A549 (cell line): ENCODE data around the gene HMCN1. TPM values are rescaled to one million over a fixed set of nuclear protein-coding genes. Genes with fewer than 3 reads are reported as not detected.

Source experiments
- ATAC-seq, 2 experiments: fragments of 200-7000 bp in 1 of 2; fragments of >200 bp in 1 of 2; cut with Nextera tagmentation in 1 of 2; cut with Tn5 transposase in 1 of 2; 3 replicates each; pipeline versions ENCODE4 v1.8.0 to v1.9.1; 2018 to 2020; ENCODE audit warnings: mild to moderate bottlenecking in 1 of 2, moderate library complexity in 1 of 2
- CTCF ChIA-PET: fragments of 300-600 bp; sonication (Branson Sonifier 250); formaldehyde crosslinking; extraction: SDS; loops from one replicate; lab custom pipeline; 2021; ENCODE audit warnings: antibody characterized with exemption, inconsistent platforms; lab: Yijun Ruan, JAX
- POLR2A ChIA-PET: fragments of 350-600 bp; formaldehyde crosslinking; extraction: SDS; loops from one replicate; lab custom pipeline; 2021; ENCODE audit warnings: antibody characterized with exemption, inconsistent platforms; lab: Yijun Ruan, JAX
- DNase-seq, 2 experiments: peaks; one replicate each; pipeline versions ENCODE4 v3.0.0 to v3.0.0-alpha.2; 2011 to 2016; ENCODE audit warnings: low read depth in 1 of 2, low spot score in 1 of 2
- FAIRE-seq: peaks from 2 replicates; lab custom pipeline; 2011; peaks lifted over from hg19 to GRCh38; lab: Jason Lieb, UNC
- H3K27ac ChIP-seq, 2 experiments: fragments of >200 bp; sonication (Bioruptor Twin); formaldehyde crosslinking; 3 replicates each; pipeline ENCODE4 v1.5.1; 2016 to 2017
- H3K4me1 ChIP-seq: fragments of >200 bp; sonication (Bioruptor Twin); formaldehyde crosslinking; 3 replicates; pipeline ENCODE4 v1.6.1; 2016
- H3K4me2 ChIP-seq: fragments of >200 bp; sonication (Bioruptor Twin); formaldehyde crosslinking; 3 replicates; pipeline ENCODE4 v1.6.1; 2016
- H3K4me3 ChIP-seq: fragments of >200 bp; sonication (Bioruptor Twin); formaldehyde crosslinking; 3 replicates; pipeline ENCODE4 v1.5.1; 2016
- H3K9me3 ChIP-seq: fragments of >200 bp; sonication (Bioruptor Twin); formaldehyde crosslinking; 3 replicates; pipeline ENCODE4 v1.6.1; 2016
- CBX8 ChIP-seq: fragments of 200-600 bp; sonication (generic); IDR thresholded peaks from 2 replicates; pipeline ENCODE4 v1.6.1; 2016
- EHMT2 ChIP-seq: fragments of 200-600 bp; sonication (generic); IDR thresholded peaks from 2 replicates; pipeline ENCODE4 v1.6.1; 2016; ENCODE audit warnings: antibody characterized with exemption, low read depth, mild to moderate bottlenecking, moderate library complexity
- FOXS1 ChIP-seq: fragments of 250-450 bp; sonication (Bioruptor Pico); IDR thresholded peaks from 2 replicates; pipeline ENCODE4 v1.5.0; 2020; ENCODE audit warnings: mild to moderate bottlenecking, moderate library complexity
- HEYL ChIP-seq: fragments of 250-450 bp; sonication (Bioruptor Pico); IDR thresholded peaks from 2 replicates; pipeline ENCODE4 v1.8.0; 2021; ENCODE audit warnings: mild to moderate bottlenecking, moderate library complexity
- HOXB13 ChIP-seq: fragments of 250-450 bp; sonication (Bioruptor Pico); IDR thresholded peaks from 2 replicates; pipeline ENCODE4 v1.5.0; 2020; ENCODE audit warnings: low read depth, mild to moderate bottlenecking, moderate library complexity
- HOXB5 ChIP-seq: fragments of 250-450 bp; sonication (Bioruptor Pico); IDR thresholded peaks from 2 replicates; pipeline ENCODE4 v1.5.0; 2020; ENCODE audit warnings: mild to moderate bottlenecking, moderate library complexity
- JUN ChIP-seq, 2 experiments: fragments of >200 bp; sonication (Bioruptor Twin); formaldehyde crosslinking; IDR thresholded peaks; 2 replicates in 1 of 2; 3 replicates in 1 of 2; pipeline ENCODE4 v1.6.1; 2016 to 2017
- MAFK ChIP-seq: fragments of 450-650 bp; IDR thresholded peaks from 2 replicates; pipeline ENCODE4 v1.6.1; 2014; ENCODE audit not compliant: partially characterized antibody
- POLR2A ChIP-seq: IDR thresholded peaks from 2 replicates; pipeline ENCODE4 v1.6.1; 2012; ENCODE audit warnings: mild to moderate bottlenecking, low read length
- RAD21 ChIP-seq, 2 experiments: fragments of >200 bp in 1 of 2; sonication (Bioruptor Twin) in 1 of 2; formaldehyde crosslinking in 1 of 2; IDR thresholded peaks in 1 of 2; conservative IDR thresholded peaks in 1 of 2; 2 replicates in 1 of 2; 3 replicates in 1 of 2; pipeline ENCODE4 v1.6.1; 2012 to 2018; ENCODE audit warnings: inconsistent platforms in 1 of 2
- RCOR1 ChIP-seq: fragments of 150-350 bp; IDR thresholded peaks from 2 replicates; pipeline ENCODE4 v1.6.1; 2014; ENCODE audit warnings: antibody characterized with exemption, low read length, low read depth
- RFX5 ChIP-seq: fragments of 450-650 bp; IDR thresholded peaks from 2 replicates; pipeline ENCODE4 v1.7.1; 2014; ENCODE audit warnings: antibody characterized with exemption, mild to moderate bottlenecking, moderate library complexity
- SMC3 ChIP-seq: fragments of >200 bp; sonication (Bioruptor Twin); formaldehyde crosslinking; IDR thresholded peaks from 3 replicates; pipeline ENCODE4 v1.6.1; 2018; ENCODE audit warnings: inconsistent platforms
- TP53 ChIP-seq: fragments of 250-450 bp; sonication (Bioruptor Pico); IDR thresholded peaks from 2 replicates; pipeline ENCODE4 v1.5.0; 2021; ENCODE audit warnings: mild to moderate bottlenecking, moderate library complexity
- WGBS: methylation state at CpG from one replicate; pipeline ENCODE4 v1.1.6; 2017; ENCODE audit errors: missing lambda C conversion rate; 5-methylcytosine and 5-hydroxymethylcytosine counted together
- polyA plus RNA-seq, 4 experiments: library from polyadenylated mRNA; depleted of rRNA in 3 of 4; stranded (reverse); fragments of >200 nt; fragmentation: RNase III in 1 of 4; extraction: RNeasy Plus Mini Kit Qiagen cat#74134 plus additional on column Dnase treatment in 1 of 4; gene quantifications; 2 replicates in 3 of 4; 3 replicates in 1 of 4; pipeline ENCODE4 v1.2.3, GENCODE V29; 2011 to 2017
- TF ChIP-seq, protein P1 (sequence below): IDR thresholded peaks from 2 replicates; pipeline ENCODE4 v1.6.1; 2012
- TF ChIP-seq, protein P2 (sequence below): fragments of 250-450 bp; sonication (Bioruptor Pico); IDR thresholded peaks from 2 replicates; pipeline ENCODE4 v1.5.0; 2021; ENCODE audit warnings: mild to moderate bottlenecking, moderate library complexity, borderline replicate concordance
- TF ChIP-seq, protein P3 (sequence below): fragments of >200 bp; sonication (Bioruptor Twin); formaldehyde crosslinking; IDR thresholded peaks from 3 replicates; pipeline ENCODE4 v1.5.1; 2016
- TF ChIP-seq, protein P4 (sequence below): fragments of 450-650 bp; IDR thresholded peaks from 2 replicates; pipeline ENCODE4 v1.6.1; 2014; ENCODE audit warnings: antibody characterized with exemption
- TF ChIP-seq, protein P5 (sequence below): IDR thresholded peaks from 2 replicates; pipeline ENCODE4 v1.6.1; 2012; ENCODE audit warnings: low read depth, borderline replicate concordance

Gene HMCN1
- polyA plus RNA-seq, 2 of the 4 experiments (the other 2 are of a cell fraction), result 0.03 to 0.06 TPM

DNA sequence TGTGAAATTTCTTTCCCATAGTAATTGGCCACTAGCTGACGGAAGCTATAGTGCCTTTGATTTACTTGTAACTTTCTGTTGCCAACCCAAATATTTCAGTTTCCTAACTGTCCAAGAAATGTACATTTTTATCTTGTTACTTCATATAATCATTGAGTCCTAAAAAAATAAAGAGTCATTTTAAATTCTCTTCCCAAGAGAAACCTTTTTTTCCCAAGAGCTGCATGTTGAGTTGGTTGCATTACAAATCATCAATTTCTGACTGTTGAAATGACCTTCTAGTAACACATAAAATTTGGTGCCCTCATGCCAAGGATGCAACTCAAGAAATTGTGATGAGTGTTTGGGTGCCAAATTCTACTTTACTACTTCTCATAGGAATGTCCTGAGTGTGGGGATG, 61.0 kb downstream of the HMCN1 start:
- Histone ChIP-seq H3K27ac (no peak overlapping the region), H3K4me3 (no peak overlapping the region), H3K4me2 (no peak overlapping the region), H3K9me3 (peaks cover 12% of the 10 kb centered on the region), H3K4me1 (no peaks in the 10 kb centered on the region)
- TF ChIP-seq MAFK (no peak), SMC3 (no peak), JUN (IDR thresholded peaks at IDR 0.05) (no peak), POLR2A (no peak), HOXB5 (no peak), HEYL (CRISPR knock-in tag) (no peak), RAD21 (conservative IDR thresholded peaks at IDR 0.05 in 1 of 2, IDR thresholded peaks at IDR 0.05 in 1 of 2) (no peak), EHMT2 (no peak)
- TF ChIP-seq, protein P1, sequence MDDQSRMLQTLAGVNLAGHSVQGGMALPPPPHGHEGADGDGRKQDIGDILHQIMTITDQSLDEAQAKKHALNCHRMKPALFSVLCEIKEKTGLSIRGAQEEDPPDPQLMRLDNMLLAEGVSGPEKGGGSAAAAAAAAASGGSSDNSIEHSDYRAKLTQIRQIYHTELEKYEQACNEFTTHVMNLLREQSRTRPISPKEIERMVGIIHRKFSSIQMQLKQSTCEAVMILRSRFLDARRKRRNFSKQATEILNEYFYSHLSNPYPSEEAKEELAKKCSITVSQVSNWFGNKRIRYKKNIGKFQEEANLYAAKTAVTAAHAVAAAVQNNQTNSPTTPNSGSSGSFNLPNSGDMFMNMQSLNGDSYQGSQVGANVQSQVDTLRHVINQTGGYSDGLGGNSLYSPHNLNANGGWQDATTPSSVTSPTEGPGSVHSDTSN, result no peak
- no peak for FAIRE-seq
- ATAC-seq, result no peak
- CTCF ChIA-PET, result no interaction called here
- POLR2A ChIA-PET, result no interaction called here
- 71% methylated on average over 1 of the region's 1 CpG for WGBS
- DNase-seq, result no peak

DNA sequence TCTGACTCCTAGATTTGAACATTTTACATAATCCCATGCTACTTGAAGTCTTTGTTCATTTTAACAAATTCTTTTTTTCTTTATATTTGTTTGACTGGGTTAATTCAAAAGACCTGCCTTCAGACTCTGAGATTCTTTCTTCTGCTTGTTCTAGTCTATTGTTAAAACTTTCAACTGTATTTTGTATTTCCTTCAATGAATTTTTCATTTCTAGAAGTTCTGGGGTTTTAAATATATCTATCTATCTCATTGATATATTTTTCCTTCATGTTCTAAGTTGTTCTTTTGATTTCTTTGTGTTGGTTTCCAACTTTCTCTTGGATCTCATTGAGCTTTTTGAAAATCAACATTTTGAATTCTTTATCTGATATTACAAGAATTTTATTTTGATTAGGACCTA, 64.3 kb downstream of the HMCN1 start:
- ChIA-PET CTCF (no interaction called here), POLR2A (no interaction called here)
- no peak for FAIRE-seq
- Histone ChIP-seq H3K9me3 (peaks cover 12% of the 10 kb centered on the region), H3K4me1 (no peaks in the 10 kb centered on the region), H3K27ac (no peak overlapping the region), H3K4me2 (no peak overlapping the region), H3K4me3 (no peak overlapping the region)
- no peak for DNase-seq
- ATAC-seq, result no peak
- TF ChIP-seq, protein P2, sequence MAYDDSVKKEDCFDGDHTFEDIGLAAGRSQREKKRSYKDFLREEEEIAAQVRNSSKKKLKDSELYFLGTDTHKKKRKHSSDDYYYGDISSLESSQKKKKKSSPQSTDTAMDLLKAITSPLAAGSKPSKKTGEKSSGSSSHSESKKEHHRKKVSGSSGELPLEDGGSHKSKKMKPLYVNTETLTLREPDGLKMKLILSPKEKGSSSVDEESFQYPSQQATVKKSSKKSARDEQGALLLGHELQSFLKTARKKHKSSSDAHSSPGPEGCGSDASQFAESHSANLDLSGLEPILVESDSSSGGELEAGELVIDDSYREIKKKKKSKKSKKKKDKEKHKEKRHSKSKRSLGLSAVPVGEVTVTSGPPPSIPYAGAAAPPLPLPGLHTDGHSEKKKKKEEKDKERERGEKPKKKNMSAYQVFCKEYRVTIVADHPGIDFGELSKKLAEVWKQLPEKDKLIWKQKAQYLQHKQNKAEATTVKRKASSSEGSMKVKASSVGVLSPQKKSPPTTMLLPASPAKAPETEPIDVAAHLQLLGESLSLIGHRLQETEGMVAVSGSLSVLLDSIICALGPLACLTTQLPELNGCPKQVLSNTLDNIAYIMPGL (CRISPR knock-in tag), result no peak
- TF ChIP-seq HOXB13 (CRISPR knock-in tag), result no peak

DNA sequence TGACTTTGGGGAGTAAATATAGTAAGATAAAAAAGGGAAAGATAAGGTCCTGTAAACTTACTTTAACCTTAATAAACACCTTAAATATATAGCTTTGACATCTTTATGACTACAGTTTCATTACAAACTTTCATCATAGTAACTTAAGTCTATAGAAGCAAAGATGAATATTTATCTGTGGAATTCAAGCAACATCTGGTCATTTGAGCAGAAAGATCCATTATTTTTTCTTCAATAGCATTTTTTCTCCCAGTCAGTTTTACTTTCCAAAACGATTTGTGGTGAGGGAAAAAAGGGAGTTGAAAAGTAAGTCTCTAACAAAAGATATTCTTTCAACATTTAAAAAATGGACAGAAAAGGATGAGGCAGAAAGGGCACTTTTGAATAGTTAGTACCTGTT, 69.0 kb downstream of the HMCN1 start:
- H3K4me2 ChIP-seq, result no peak overlapping the region
- POLR2A ChIA-PET, result no interaction called here
- H3K9me3 ChIP-seq, result peaks cover 10% of the 10 kb centered on the region
- 0% methylated on average over 1 of the region's 1 CpG for WGBS
- ATAC-seq (no peak), FAIRE-seq (no peak), DNase-seq (no peak)
- no peak overlapping the region for H3K27ac ChIP-seq
- no peak overlapping the region for H3K4me3 ChIP-seq
- CTCF ChIA-PET, result interaction anchor here (1.5 kb wide), 1 partner anchor 409 kb away, joined by 5 read pairs; no protein-coding TSS in a partner anchor
- H3K4me1 ChIP-seq, result no peaks in the 10 kb centered on the region
- TF ChIP-seq, protein P3, sequence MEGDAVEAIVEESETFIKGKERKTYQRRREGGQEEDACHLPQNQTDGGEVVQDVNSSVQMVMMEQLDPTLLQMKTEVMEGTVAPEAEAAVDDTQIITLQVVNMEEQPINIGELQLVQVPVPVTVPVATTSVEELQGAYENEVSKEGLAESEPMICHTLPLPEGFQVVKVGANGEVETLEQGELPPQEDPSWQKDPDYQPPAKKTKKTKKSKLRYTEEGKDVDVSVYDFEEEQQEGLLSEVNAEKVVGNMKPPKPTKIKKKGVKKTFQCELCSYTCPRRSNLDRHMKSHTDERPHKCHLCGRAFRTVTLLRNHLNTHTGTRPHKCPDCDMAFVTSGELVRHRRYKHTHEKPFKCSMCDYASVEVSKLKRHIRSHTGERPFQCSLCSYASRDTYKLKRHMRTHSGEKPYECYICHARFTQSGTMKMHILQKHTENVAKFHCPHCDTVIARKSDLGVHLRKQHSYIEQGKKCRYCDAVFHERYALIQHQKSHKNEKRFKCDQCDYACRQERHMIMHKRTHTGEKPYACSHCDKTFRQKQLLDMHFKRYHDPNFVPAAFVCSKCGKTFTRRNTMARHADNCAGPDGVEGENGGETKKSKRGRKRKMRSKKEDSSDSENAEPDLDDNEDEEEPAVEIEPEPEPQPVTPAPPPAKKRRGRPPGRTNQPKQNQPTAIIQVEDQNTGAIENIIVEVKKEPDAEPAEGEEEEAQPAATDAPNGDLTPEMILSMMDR, result no peak
- TF ChIP-seq, protein P4, sequence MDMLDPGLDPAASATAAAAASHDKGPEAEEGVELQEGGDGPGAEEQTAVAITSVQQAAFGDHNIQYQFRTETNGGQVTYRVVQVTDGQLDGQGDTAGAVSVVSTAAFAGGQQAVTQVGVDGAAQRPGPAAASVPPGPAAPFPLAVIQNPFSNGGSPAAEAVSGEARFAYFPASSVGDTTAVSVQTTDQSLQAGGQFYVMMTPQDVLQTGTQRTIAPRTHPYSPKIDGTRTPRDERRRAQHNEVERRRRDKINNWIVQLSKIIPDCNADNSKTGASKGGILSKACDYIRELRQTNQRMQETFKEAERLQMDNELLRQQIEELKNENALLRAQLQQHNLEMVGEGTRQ, result no peak
- TF ChIP-seq RCOR1 (no peak), RFX5 (no peak), TP53 (CRISPR knock-in tag) (no peak), FOXS1 (CRISPR knock-in tag) (no peak), HOXB5 (no peak), CBX8 (no peak), HOXB13 (CRISPR knock-in tag) (no peak), EHMT2 (no peak), RAD21 (conservative IDR thresholded peaks at IDR 0.05 in 1 of 2, IDR thresholded peaks at IDR 0.05 in 1 of 2) (no peak)
- TF ChIP-seq, protein P5, sequence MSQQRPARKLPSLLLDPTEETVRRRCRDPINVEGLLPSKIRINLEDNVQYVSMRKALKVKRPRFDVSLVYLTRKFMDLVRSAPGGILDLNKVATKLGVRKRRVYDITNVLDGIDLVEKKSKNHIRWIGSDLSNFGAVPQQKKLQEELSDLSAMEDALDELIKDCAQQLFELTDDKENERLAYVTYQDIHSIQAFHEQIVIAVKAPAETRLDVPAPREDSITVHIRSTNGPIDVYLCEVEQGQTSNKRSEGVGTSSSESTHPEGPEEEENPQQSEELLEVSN, result no peak
